Activated CD8-positive, alpha-beta memory T cell treated with anti-CD3 and anti-CD28 coated beads, Interleukin-2, amount 50 U/mL, for 1 hour (primary cell): ENCODE results near the gene PAEP.

Experiments
- DNase-seq: peaks from one replicate; pipeline ENCODE4 v3.0.0-alpha.2; 2020; ENCODE audit errors: extremely low read depth

The PAEP gene

DNA sequence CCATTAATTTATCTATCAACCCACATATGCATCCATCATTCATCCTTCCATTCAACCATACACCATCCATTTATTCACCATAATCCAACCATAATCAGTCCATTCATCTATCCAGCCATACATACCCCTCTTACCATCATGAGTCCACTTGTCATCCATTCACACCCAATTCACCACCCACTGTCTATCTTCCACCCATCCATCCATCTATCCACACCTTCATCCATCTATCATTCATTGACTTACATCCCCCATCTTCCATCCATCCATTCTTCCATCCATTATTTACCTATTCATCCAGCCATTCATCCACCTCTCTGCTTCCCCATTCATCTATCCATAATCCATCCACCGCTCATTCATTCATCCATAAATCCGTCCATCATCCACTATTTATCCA, 17.8 kb downstream of the PAEP start:
- no peak for DNase-seq

DNA sequence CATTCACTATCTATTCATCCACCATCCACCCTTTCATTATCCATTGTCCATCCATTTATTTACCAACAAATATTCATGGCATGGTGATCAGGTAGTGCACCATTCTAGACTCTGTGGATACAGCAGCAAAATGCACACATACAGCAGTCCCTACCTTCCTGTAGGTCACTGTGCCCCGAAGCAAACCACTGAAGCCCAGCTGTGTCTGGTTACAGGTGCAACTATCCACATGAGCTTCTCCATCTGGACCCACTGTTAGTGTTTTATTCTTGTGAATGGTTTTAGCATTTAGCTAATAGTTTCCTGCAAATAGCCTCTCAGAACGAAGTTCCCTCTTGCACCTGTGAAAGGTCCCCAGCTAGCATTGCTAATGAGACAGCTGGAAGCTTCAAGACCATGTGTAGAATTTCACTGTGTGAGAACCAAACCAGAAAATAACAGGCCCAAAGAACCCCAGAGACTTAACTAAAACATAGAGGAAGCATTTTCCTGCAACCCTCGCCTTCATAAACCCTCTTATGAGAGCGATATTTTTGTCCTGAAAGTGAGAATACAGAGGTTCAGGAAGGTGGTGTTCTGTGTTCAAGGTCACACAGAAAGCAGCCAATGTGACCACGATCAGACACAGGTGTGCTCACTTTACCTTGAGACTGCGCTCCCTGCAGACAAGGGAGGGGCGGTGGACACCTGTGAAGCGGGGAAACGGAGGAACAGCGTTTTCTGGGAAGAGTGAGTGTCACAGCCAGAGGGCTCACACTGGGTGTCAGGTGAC, 18.5 kb downstream of the PAEP start:
- no peak for DNase-seq

DNA sequence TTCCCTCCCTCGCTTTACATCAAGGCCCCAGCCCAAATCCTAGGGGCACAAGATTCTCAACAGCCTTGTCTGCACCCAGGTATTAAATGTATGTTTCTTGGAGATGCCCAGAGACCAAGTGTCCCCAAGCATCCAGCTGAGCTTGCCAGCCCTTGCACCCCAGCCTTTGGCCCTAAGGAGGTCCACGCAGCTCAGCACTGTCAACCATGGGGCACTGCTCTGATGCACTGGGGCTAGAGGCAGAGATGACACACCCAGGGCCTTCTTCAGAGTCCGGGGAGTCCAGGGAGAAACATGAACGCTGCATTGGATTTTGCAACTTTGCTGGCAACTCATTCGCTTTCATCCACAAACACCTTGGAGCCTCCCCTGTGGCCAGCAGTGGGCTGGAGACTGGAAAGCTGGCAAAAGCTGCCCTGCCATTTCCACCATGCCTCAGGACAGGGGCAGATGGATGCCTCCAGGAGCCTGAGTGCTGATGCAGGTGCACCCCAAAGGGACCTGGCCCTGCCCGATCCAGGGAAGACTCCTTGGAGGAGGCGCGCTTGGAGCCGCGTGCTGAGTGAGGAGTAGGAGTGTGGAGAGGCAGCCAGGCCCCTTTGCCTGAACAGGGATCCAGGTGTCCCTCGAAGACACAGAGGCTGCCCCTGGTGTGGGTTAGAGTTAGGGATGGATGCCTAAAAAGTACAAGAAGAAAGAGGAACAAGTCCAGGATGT, 19.3 kb downstream of the PAEP start:
- DNase-seq: no peak

DNA sequence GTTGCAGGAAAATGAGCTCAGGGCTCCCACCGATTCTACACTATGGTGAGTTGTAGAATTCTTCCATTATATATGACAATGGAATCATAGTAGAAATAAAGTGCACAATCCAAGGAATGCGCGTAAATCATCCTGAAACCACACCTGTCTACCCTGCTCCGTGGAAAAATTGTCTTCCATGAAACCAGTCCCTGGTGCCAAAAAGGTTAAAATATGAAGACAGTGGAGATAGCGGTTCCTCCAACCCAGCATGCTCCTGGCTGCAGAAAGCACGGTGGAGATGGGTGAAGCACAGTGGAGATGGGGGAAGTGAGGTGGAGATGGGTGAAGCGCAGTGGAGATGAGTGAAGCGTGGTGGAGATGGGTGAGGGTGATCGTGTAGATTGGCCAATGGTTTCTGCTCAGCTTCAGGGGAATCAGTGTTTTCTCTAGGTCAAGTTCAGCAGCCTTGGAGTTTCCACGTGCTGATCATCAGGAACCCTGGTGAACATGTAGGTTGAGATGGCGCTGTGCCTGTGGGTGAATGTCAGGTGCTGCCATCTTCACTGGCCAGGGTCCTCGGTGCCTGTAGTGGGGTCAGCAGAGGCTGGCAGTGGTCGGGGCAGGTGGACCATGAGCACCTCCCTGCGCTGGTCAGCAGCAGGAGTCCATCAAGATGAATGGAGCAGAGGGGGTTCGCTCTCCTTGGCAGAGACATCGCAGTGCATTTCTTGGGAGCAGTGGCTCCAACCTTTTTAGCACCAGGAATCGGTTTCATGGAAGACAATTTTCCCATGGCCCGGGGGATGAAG, 20.3 kb downstream of the PAEP start:
- no peak for DNase-seq

DNA sequence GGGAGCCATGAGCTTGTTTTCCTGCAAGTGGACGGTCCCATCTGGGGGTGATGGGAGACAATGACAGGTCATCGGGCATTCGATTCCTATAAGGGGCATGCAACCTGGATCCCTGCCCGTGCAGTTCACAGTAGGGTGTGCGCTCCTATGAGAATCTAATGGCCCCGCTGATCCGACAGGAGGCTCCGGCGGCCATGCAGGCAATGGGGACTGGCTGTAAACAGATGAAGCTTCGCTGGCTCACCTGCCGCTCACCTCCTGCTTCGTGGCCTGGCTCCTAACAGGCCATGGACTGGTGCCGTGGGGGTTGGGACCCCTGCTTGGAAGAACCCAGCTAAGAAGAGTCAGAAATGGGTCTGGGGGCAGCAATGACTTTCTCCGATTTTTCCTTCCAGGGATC, 21.0 kb downstream of the PAEP start:
- no peak for DNase-seq

DNA sequence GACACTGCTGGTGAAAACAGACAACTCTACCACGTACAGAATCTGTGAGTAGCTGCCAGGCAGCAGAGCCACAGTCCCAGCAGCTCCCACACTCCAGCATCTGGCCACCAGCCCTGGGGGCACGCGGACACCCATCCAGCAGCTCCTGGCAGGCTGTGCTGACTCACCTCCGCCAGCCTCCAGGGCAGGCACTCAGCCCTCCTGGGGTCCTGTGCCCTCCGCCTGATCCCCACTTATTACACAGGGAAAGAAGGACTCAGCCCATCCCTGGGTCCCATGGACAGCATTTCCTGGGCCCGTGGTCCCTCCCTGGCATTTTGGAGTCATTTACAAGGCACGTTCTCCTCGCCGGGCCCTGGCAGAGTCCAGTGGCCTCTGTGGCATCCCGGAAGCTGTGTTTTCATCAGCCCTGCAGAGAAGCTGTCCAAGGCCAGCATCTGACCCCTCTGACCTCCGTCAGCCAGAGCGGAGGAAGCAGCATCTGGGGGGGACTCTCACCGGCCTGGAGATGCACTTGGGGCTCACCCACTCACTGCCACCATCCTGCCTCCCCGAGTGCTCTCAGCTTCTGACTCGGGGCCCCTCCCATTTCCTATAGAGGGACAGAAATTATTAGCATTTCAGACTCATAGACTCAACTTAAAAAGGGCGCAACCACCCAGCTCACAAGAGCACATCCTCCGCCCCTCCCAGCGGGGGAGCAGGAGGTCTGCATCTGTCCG, 21.6 kb downstream of the PAEP start:
- no peak for DNase-seq

DNA sequence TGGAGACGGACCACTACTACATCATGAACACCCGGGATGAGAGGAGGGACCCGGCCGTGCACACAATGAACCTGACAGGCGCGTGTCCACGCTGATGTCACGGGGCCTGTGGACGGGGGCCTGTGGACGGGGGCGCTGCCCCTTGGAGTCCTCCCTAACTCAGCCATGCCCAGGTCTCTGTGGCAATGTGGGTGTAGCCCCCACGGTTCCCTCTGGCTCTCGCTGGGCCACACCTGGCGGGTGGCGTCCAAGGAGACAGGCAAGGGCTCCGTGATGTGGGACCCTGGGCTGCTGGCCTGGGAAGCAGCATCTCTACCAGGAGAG, 22.1 kb downstream of the PAEP start:
- no peak for DNase-seq

DNA sequence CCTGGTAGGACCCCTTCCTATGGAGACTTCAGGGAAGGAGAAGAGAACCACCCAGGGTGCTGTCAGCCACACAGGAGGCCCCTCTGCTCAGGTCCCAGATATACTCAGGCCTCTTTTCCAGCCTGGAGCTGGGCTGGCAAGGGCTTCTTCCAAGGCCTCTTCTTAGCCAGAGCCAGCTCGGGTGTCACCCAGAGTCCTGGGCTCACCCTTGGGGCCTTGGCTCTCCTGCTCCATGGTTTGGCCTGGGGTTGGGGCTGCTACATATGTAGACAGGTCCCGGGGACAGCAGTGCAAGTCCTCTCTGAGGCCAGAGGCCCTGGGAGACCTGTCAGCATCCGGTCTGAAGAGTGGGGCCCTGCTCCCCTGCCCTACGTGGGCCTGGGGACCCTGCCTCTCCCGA, 22.8 kb downstream of the PAEP start:
- no peak for DNase-seq

DNA sequence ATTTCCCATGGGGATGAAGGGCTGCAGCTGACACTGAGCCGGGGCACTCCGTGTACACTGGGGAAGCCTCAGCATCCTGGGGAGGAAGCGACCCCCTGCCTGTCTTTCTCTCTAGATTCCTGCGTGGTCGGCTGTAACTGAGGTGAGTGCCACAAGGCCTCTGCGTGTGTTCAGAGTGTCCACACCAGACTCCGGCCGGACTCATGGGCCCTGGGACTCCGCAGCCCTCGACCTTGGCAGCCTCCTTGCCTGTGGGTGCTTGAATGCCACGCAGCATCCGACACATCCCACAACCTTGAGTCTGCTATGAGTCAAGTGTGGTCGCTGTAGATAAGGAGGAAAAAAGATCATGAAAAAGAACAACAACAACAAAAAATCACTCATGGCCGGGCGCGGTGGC, 23.4 kb downstream of the PAEP start:
- no peak for DNase-seq

DNA sequence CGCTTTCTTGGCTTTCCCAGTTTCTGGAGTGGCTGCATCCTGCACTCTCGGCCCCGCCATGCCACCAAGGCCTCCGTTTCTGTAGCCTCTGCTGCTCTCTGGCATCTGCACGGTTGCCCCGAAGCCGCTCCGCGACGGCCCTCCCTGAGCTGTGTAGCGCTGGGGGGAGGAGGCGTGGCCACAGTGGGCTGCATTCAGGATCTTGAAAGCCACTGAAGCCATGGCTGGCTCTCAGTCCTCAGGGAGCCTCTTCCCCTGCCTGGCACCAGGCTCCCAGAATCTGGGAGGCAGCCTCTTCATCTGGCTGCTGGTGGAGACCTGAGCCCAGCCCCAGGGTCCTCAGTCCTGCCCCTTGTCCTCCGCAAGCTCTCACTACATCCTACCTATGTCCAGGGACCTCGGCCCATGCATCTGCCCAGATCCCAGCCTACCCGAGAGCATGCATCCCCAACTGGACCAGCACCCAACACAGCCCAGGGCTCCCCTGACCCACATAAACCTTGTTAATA, 25.1 kb downstream of the PAEP start:
- no peak for DNase-seq

DNA sequence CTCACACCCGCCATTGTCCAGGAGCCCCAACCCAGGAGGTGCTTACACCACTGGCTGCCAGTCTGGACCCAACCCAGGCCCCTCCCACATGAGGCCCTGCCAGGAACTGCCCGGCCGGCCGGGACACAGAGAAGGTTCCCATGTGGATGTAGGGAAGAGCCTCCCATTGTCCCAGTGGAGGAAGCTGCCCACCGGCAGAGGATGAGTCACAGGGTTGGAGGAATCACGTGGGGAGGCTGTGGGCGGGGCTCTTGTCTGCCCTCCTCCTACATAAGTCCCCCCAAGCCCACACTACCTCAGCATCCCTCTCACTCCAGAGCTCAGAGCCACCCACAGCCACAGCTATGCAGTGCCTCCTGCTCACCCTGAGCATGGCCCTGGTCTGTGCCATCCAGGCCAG, 26.1 kb downstream of the PAEP start:
- no peak for DNase-seq

DNA sequence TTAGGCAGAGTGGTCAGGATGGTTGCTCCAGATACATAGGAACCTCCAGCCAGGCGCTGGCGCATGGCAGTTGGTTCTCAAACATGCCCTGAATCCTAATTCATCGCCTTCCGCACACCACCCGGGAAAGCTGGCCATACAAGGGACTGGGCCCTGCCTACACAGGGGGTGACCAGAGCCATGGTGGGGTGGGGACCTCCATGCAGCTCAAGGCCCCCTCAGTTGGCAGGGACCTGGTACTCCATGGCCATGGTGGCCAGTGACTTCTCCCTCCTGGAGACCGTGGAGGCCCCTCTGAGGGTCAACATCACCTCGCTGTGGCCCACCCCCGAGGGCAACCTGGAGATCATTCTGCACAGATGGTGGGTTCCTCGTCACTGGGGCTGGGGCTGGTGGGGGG, 26.8 kb downstream of the PAEP start:
- no peak for DNase-seq

DNA sequence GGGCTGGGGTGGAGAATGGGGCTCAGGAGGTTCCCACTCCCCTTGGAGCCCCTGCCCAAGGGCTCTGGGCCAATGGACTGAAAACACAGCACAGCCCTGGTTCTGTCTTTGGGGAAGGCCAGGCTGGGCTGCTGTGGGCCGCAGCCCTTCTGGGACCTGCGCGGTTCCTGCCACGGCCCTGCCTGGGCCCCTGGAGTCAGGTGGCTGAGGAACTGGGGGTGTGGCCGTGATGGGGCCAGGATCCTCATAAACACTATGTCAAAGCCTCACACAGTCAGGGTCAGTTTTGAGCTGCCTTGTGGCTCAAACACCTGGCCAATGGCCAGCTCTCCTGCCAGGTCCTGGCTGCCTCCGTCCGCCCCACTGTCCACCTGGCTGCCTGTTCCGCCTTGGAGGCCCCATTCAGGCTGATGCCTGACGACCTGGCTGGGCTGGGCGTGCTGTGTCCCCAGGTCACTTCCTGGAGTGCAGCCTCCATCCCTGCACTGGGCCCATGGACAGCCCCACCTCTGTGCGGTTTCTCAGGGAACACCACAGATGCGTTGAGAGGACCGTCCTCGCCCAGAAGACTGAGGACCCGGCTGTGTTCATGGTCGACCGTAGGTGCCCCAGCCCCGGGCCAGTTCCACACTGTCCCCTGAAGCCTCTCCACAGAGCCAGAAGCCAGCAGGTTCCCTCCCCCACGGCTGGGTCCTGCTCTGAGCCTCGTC, 27.5 kb downstream of the PAEP start:
- no peak for DNase-seq

DNA sequence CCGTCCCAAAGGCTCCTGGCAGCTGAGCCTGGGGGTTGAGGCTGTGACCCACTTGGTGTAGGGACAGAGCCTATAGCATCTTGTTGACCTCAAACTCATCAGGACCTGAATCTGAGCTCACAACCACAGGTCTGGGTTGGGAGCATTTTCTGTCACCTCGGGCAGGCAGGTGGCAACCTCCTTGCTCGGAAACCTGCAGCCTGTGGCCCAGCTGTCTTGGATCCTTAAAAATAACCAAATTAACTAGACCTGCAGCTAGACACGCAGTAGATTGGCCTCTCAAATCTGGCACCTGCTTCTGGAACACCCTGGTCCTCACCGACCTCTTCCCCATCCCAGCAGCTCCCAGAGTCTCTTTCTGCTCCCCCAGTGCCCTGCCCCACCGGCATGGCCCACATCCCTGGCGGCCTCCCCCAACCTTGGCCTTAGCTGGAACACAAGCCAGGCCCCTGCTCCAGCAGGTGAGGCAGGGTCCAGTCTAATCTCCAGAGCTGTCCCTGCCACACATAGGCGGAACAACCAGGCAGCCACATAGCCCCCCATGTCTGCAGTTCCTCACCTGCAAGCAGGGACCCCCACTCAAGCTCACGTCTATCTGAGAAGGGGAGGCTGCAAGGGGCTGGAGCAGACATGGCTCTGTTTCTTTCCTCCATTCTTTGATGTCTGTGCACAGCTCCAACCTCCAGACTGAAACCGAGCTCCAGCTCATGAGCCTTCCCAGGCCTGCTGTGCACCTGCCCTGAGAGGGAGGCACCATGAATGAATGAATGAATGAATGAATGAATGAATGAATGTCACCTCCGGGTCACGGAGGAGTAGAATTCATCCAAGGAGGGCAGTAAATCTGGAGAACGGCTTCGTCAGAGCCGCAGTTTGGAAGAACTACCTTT, 28.3 kb downstream of the PAEP start:
- DNase-seq: no peak

DNA sequence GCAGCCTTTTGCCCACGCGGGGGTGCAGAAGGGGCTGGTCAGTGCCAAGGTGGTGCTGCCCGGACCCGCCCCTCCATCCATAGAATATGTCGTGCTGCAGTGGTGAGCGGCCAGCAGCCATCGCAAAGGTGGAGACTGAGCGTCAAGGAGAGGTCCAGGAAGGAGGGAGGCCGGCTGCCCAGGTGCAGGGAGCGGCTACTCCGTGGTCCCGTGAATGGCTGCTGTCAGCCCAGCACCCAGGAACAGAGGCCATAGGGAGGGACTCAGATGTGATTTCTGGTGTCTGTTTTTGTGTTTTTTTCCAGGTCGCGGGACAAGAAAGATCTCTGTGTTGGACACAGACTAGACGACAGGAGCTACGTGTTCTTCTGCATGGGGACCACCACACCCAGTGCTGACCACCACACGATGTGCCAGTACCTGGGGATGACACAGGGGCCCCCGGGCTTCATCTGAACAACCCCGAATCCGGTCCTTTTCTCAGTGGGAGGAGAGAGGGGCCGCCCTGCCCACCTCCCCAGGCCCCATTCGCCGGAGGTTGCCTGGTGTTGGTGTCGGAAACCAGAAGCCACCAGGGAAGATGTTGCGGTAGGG, 29.0 kb downstream of the PAEP start:
- no peak for DNase-seq

DNA sequence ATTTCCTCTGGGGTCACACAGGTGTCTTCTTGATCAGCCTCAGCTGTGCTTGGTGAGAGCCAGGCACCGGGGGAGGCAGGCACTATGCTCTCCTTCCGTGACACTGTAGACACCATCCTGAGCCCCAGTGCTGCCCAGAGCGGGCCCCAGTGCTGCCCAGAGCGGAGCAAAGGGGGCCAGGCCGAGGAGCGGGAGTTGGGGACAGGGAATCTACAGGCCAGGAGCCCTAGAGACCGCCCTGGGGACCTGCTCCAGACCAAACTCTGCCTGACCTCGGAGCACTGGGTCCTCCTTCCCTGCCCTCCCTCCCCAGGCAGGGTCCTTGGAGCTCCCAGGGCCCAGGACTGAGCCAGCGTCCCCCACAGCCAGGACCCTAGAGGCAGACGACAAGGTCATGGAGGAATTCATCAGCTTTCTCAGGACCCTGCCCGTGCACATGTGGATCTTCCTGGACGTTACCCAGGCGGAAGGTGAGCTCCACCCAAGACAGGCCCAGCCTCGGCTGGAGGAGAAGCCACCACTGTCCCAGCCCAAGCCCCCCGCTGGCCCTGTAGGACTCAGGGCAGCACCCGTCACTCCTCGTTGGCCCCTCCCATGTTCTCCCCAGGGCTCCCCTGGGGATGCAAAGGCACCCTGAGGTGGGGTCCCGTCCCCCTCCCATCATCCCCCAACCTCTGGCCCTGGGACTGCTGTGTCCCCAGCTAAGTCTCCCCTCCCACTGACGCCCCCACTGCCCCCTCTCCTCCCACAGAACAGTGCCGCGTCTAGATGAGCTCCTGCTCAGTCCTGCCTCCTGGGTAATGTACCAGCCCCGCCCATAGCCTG, 30.2 kb downstream of the PAEP start:
- DNase-seq: no peak

DNA sequence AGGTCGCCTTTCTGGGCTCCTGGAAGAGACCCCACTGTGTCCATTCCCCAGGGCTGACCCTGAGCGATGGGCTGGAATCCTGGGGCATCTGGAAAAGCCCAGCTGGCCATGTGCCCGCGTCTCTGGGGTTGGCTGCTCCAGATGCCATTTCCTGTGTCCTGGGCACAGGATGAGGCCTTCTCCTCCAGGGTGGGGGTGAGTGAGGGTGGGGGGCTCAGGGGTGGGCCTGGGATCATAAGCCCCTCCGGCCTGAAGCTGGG, 30.7 kb downstream of the PAEP start:
- DNase-seq: no peak

DNA sequence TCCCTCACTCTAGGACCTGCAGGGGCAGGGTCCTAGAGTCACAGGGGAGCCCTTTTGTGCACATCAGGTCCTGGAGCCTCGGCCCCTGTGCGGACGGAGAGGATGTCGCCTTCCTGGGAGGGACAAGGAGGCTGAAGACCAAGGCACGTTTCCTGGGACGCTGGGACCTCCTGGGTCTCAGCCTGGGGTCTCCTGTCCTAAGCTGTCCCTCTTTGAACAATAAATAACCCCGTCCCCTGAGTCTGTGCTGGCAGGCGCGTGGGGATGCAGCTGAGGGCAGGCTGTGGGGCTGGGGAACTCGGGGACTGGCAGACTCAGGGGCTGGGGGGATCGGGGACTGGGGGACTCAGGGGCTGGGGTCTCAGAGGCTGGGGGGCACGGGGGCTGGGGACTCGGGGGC, 31.1 kb downstream of the PAEP start:
- DNase-seq: no peak

DNA sequence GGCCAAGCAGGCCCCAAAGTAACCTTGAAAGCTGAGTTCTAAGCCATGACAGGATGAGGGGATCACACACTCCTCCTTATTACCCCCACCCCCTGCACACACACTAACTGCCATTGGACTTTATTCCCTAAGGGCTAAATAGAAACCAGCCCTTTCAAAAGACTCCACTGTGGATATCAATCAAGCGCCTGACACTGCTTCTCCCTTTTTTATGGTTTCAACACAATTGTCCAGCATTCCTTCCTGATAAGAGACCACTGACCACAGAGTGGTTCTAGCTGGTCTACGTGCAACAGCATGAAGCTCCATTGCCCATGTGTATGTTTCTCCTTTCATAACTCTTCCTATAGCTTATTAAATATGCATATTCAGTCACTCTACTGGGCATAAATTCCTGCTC, 34.7 kb downstream of the PAEP start:
- DNase-seq: no peak
